ENCODE results near the gene KLHL26. TPM values are rescaled to one million over a fixed set of nuclear protein-coding genes. Genes with fewer than 3 reads are reported as not detected.

The KLHL26 gene, protein sequence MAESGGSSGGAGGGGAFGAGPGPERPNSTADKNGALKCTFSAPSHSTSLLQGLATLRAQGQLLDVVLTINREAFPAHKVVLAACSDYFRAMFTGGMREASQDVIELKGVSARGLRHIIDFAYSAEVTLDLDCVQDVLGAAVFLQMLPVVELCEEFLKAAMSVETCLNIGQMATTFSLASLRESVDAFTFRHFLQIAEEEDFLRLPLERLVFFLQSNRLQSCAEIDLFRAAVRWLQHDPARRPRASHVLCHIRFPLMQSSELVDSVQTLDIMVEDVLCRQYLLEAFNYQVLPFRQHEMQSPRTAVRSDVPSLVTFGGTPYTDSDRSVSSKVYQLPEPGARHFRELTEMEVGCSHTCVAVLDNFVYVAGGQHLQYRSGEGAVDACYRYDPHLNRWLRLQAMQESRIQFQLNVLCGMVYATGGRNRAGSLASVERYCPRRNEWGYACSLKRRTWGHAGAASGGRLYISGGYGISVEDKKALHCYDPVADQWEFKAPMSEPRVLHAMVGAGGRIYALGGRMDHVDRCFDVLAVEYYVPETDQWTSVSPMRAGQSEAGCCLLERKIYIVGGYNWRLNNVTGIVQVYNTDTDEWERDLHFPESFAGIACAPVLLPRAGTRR
- total RNA-seq = 4.5 and 4.6 TPM in 2 replicates

GRCh38 chr19:18636969-18637629 is at the start of gene KLHL26:
Gene KLHL26 (plus strand): TSS chr19:18637028. CDS start chr19:18637055, 27 bp downstream.

GRCh38 chr19:18588611-18589379 is 48.0 kb upstream of the KLHL26 start, which contains the start of gene REX1BD:
Gene REX1BD (plus strand): TSS chr19:18588798. CDS start chr19:18588802, 4 bp downstream.

DNA sequence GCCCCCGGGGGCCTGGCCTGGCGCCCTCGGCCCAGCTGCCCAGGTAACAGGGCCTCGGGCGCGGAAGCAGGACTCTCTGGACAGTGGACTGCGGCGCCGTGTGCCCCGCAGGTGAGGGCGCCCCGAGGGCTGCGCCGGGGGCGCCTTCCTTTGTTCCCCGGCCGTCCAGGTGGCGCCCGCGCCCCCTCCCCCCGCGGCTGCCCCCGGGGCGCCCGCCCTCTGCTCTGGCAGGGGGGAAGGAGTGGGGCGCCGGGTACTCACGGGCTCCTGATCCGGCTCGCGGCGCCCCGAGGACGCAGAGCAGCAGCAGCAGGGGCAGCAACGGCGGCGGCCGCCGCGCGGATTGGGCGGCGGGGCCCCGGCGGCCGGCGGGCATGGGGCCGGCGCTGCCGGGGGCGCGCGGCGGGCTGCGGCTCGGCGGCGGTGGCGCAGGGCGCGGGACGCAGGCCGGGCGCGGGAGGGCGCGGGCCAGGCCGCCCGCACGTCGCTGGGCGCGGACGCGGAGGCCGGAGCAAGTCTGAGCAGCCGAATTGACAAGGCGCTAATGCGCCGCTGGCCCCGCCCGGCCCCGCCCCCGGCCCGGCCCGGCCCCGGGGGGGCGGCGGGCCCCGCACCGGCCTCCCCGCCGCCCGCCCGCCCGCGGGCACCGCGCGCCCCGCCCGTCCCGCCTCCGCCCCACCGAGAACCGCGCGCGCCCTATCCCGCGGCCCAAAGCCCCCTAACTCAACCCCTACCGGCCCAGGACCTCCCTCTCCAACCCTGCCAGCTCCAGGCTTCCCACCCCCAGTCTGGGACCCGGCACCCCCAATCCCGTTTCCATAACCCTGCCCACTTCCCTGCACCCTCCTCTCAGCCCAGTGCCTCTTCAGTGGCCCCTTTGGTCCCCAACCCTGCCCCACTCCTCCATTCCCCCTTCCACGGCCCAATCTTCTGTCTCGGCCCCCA is 30.3 kb upstream of the KLHL26 start, which contains the start of gene CRLF1:
CRLF1 (minus strand) TSS at position 519 of the 945 bp plus-strand sequence; CDS start at position 376, 143 bp downstream.

GRCh38 chr19:18612772-18613588 is 23.8 kb upstream of the KLHL26 start, which contains the start of gene TMEM59L:
Gene TMEM59L (plus strand): TSS chr19:18612870. CDS start chr19:18612959, 89 bp downstream.

DNA sequence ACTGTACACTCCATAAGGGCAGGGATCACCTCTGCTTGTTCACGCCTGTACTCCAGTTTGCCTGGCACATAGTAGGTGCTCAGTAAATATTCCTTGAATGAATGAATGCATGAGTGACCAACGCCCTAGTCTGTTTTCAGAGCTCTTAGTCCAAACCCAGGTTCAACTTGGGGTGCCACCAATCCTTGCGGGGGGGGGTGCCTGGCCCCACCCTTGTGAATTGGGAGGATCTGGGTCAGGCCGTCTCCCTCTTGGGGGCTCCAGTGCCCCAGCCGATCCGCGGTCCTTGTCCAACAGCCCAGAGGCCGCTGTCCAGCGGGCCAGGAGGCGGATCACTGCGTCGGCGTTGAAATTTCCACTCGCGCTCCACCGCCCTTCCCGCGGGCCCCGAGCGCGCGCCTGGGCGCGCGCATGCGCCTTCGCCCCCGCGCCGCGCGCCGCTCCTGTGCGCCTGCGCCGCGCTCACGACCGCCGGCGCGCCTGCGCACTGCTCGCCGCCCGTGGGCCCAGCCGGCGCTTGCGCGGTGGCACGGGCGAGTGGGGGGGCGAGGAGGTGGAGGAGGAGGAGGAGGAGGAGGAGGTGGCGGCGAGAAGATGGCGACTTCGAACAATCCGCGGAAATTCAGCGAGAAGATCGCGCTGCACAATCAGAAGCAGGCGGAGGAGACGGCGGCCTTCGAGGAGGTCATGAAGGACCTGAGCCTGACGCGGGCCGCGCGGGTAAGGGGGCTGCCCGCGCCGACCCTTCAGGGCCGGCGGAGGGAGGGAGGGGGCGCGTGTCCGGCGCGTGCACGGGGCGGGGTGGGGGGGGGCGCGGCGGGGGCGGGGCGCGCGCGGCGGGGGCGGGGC is 46.5 kb downstream of the KLHL26 start, which contains the start of gene CRTC1:
CRTC1 (plus strand) TSS at position 572 of the 849 bp plus-strand sequence; CDS start at position 595, 23 bp downstream.

Other genes with a start within 250 kb of the KLHL26 start
- 0.11 and 0.25 TPM in 2 replicates for gene LRRC25, start 239.4 kb upstream of the KLHL26 start, total RNA-seq
- gene SSBP4, start 217.6 kb upstream of the KLHL26 start, total RNA-seq = 63.0 and 65.4 TPM in 2 replicates
- gene ISYNA1, start 198.9 kb upstream of the KLHL26 start, total RNA-seq = 10.7 and 27.7 TPM in 2 replicates
- 15.2 and 16.6 TPM in 2 replicates for gene ELL, start 115.0 kb upstream of the KLHL26 start, total RNA-seq
- gene FKBP8, start 93.5 kb upstream of the KLHL26 start, total RNA-seq = 160 and 335 TPM in 2 replicates
- 46.0 and 68.0 TPM in 2 replicates for gene KXD1, start 79.2 kb upstream of the KLHL26 start, total RNA-seq
- gene UBA52, start 65.2 kb upstream of the KLHL26 start, total RNA-seq = 425 and 545 TPM in 2 replicates
- 56.5 and 76.9 TPM in 2 replicates for gene REX1BD, start 48.2 kb upstream of the KLHL26 start, total RNA-seq
- 0.11 and 1.00 TPM in 2 replicates for gene CRLF1, start 30.2 kb upstream of the KLHL26 start, total RNA-seq
- 0.11 and 0.37 TPM in 2 replicates for gene TMEM59L, start 24.2 kb upstream of the KLHL26 start, total RNA-seq
- gene CRTC1, start 46.7 kb downstream of the KLHL26 start, total RNA-seq = 1.7 and 2.1 TPM in 2 replicates
- gene COMP, start 154.3 kb downstream of the KLHL26 start, total RNA-seq = 0.11 and 1.1 TPM in 2 replicates
- gene UPF1, start 194.9 kb downstream of the KLHL26 start, total RNA-seq = 84.6 and 89.3 TPM in 2 replicates

All from uterine smooth muscle cell (primary cell).